PC-9 (cell line): ENCODE data around the gene BANP. TPM values are rescaled to one million over a fixed set of nuclear protein-coding genes. Genes with fewer than 3 reads are reported as not detected.
"Not testable (repeated sequence)": the region's sequence is repeated elsewhere in the genome, so short reads cannot be mapped to it uniquely, and the experiment has no call there.

Experiments used
- BruUV-seq: library from RNA; stranded (reverse); fragments of 400-500 nt; replicated peaks from 2 replicates; lab custom pipeline; 2021; lab: Mats Ljungman, UMichigan
- CTCF ChIA-PET: fragments of 300-600 bp; sonication (Branson Sonifier 250); formaldehyde crosslinking; loops from one replicate; lab custom pipeline; 2022; ENCODE audit warnings: antibody characterized with exemption; lab: Charles Lee
- POLR2A ChIA-PET: fragments of 300-600 bp; sonication (Branson Sonifier 250); formaldehyde crosslinking; loops from one replicate; lab custom pipeline; 2022; ENCODE audit warnings: antibody characterized with exemption; ENCODE audit not compliant: unreplicated experiment; lab: Charles Lee
- DNase-seq, 2 experiments: peaks; one replicate each; pipeline versions ENCODE4 v3.0.0 to v3.0.0-alpha.2; 2015 to 2022; ENCODE audit warnings: mixed read lengths in 1 of 2
- H2AFZ ChIP-seq: fragments of 200-600 bp; sonication (generic); 2 replicates; pipeline ENCODE4 v1.8.1; 2017; ENCODE audit warnings: antibody characterized with exemption
- H3F3A ChIP-seq: fragments of 200-600 bp; sonication (generic); 2 replicates; pipeline ENCODE4 v1.8.1; 2017; ENCODE audit warnings: antibody characterized with exemption, mild to moderate bottlenecking, low read depth; ENCODE audit not compliant: insufficient read depth
- H3K27ac ChIP-seq: fragments of 200-600 bp; sonication (generic); 2 replicates; pipeline ENCODE4 v1.6.1; 2016; ENCODE audit warnings: mixed run types
- H3K27me3 ChIP-seq: fragments of 200-600 bp; sonication (generic); 2 replicates; pipeline ENCODE4 v1.6.1; 2016; ENCODE audit warnings: low read depth, mixed run types; ENCODE audit not compliant: insufficient read depth
- H3K36me3 ChIP-seq: fragments of 200-600 bp; sonication (generic); 2 replicates; pipeline ENCODE4 v1.6.1; 2016; ENCODE audit warnings: low read depth, mixed run types
- H3K4me1 ChIP-seq: fragments of 200-600 bp; sonication (generic); replicated peaks from 2 replicates; pipeline ENCODE4 v1.6.1; 2016; ENCODE audit warnings: mixed run types; ENCODE audit not compliant: insufficient read depth
- H3K4me2 ChIP-seq: fragments of 200-600 bp; sonication (generic); 2 replicates; pipeline ENCODE4 v1.6.1; 2017; ENCODE audit warnings: mixed run types
- H3K4me3 ChIP-seq: fragments of 200-600 bp; sonication (generic); 2 replicates; pipeline ENCODE4 v1.6.1; 2016; ENCODE audit warnings: mixed run types
- H3K79me2 ChIP-seq: fragments of 200-600 bp; sonication (generic); 2 replicates; pipeline ENCODE4 v1.6.1; 2017; ENCODE audit warnings: low read depth, mixed run types
- H3K9me2 ChIP-seq: fragments of 200-600 bp; sonication (generic); 2 replicates; pipeline ENCODE4 v1.8.1; 2017; ENCODE audit warnings: mild to moderate bottlenecking; ENCODE audit not compliant: insufficient read depth
- H3K9me3 ChIP-seq: fragments of 200-600 bp; sonication (generic); 2 replicates; pipeline ENCODE4 v1.8.1; 2016; ENCODE audit warnings: low read depth; ENCODE audit not compliant: insufficient read depth
- H4K20me1 ChIP-seq: fragments of 200-600 bp; sonication (generic); 2 replicates; pipeline ENCODE4 v1.8.1; 2017; ENCODE audit not compliant: insufficient read depth
- EZH2 ChIP-seq: fragments of 200-600 bp; sonication (generic); IDR thresholded peaks from 2 replicates; pipeline ENCODE4 v1.8.0; 2017; ENCODE audit warnings: antibody characterized with exemption, low read depth
- intact Hi-C: fragments of 100-400 bp; cut with micrococcal nuclease; formaldehyde crosslinking; loops from one replicate; pipeline ENCODE4 v1.10.0; 2022; ENCODE audit not compliant: unreplicated experiment
- total RNA-seq: library from RNA; stranded (reverse); gene quantifications from 2 replicates; pipeline ENCODE4 v1.2.3, GENCODE V29; 2021
- TF ChIP-seq, protein P1 (sequence below): fragments of 200-600 bp; sonication (generic); conservative IDR thresholded peaks from 2 replicates; pipeline ENCODE4 v1.6.1; 2017; ENCODE audit warnings: mixed run types, antibody characterized with exemption, mild to moderate bottlenecking, moderate library complexity

The BANP gene
- total RNA-seq, 1 experiment from 2014 or later = 73.2 TPM

DNA sequence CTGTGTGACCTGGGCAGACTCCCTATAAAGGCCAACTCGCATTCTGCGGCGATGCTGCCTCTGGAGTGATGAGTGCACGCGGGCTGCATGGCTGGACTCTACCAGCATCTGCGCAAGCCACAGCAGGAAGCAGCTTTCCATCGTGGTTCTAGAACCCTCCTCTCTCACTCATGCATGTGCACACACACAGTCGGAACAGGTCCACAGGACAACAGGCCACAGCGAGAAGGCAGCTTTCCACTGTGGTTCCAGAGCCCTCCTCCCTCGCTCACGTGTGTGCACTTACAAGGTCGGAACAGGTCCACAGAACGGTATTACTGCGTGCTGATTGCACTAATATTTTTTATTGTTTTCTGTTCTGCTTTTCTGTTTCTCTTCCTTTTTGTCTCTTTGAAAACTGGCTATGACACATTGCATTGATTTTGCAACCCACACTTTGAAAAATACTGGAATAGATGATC lies 92.9 kb downstream of the BANP start:
- BruUV-seq, H3K4me2 ChIP-seq, H3K4me3 ChIP-seq, H3K9me2 ChIP-seq, H3K79me2 ChIP-seq, POLR2A ChIA-PET, CTCF ChIA-PET, intact Hi-C loops, H3K27me3 ChIP-seq, H4K20me1 ChIP-seq, DNase-seq, H3K36me3 ChIP-seq, H3K27ac ChIP-seq, H3K4me1 ChIP-seq, H3F3A ChIP-seq, H2AFZ ChIP-seq, H3K9me3 ChIP-seq: not testable (repeated sequence)

GRCh38 chr16:88045361-88045760 lies 94.1 kb downstream of the BANP start:
- H4K20me1 ChIP-seq, POLR2A ChIA-PET, H3K27me3 ChIP-seq, H3F3A ChIP-seq, CTCF ChIA-PET, intact Hi-C loops, DNase-seq, H3K9me3 ChIP-seq, H3K79me2 ChIP-seq, H3K4me3 ChIP-seq, BruUV-seq, H3K4me2 ChIP-seq, H3K4me1 ChIP-seq, H3K27ac ChIP-seq, H3K36me3 ChIP-seq, H3K9me2 ChIP-seq, H2AFZ ChIP-seq: not testable (repeated sequence)

DNA sequence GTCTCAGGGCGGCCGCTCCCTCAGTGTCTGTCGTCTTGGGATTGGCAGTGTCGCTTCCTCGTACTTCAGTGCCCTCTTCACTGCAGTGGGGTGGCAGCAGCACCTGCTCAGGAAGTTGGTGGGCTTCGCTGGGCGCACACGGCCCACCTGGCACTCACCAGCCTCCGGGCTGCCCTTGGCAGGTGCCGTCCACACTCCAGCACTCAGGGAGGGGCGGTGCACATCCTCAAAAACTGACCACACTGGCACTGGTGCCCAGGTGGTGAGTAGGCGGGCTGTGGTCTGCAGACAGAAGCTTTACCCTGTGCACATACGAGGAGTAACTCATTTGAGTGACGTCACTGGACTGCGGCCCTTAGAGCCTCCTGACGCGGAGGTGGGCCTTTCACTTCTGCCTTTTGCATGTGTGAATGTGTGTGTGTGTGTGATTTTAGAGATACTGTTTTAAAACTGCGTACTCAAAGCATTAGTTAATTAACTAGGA lies 94.6 kb downstream of the BANP start:
- Histone ChIP-seq H3K79me2 (no peaks in the 10 kb centered on the region), H3K4me1 (no peaks in the 10 kb centered on the region), H2AFZ (no peak overlapping the region), H3K4me2 (no peak overlapping the region), H4K20me1 (no peaks in the 10 kb centered on the region), H3K4me3 (no peak overlapping the region), H3K9me2 (no peaks in the 10 kb centered on the region), H3K36me3 (no peaks in the 10 kb centered on the region), H3K27me3 (no peaks in the 10 kb centered on the region), H3K27ac (no peak overlapping the region), H3K9me3 (no peaks in the 10 kb centered on the region), H3F3A (no peaks in the 10 kb centered on the region)
- ChIA-PET CTCF (no interaction called here), POLR2A (no interaction called here)
- no TSS peak for BruUV-seq
- DNase-seq = no peak
- intact Hi-C loops = no loop called here
- no peak for TF ChIP-seq EZH2
- TF ChIP-seq, protein P1, sequence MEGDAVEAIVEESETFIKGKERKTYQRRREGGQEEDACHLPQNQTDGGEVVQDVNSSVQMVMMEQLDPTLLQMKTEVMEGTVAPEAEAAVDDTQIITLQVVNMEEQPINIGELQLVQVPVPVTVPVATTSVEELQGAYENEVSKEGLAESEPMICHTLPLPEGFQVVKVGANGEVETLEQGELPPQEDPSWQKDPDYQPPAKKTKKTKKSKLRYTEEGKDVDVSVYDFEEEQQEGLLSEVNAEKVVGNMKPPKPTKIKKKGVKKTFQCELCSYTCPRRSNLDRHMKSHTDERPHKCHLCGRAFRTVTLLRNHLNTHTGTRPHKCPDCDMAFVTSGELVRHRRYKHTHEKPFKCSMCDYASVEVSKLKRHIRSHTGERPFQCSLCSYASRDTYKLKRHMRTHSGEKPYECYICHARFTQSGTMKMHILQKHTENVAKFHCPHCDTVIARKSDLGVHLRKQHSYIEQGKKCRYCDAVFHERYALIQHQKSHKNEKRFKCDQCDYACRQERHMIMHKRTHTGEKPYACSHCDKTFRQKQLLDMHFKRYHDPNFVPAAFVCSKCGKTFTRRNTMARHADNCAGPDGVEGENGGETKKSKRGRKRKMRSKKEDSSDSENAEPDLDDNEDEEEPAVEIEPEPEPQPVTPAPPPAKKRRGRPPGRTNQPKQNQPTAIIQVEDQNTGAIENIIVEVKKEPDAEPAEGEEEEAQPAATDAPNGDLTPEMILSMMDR = no peak

- ChIA-PET CTCF (no interaction called here), POLR2A (no interaction called here)
- no peak overlapping the region for H3K4me3 ChIP-seq
- no peaks in the 10 kb centered on the region for H3K36me3 ChIP-seq
- no TSS peak for BruUV-seq
- no peak overlapping the region for H3K27ac ChIP-seq
- H3K9me2 ChIP-seq = no peaks in the 10 kb centered on the region
- H3F3A ChIP-seq = no peaks in the 10 kb centered on the region
- no peaks in the 10 kb centered on the region for H4K20me1 ChIP-seq
- TF ChIP-seq, protein P1 = no peak
- TF ChIP-seq EZH2 = no peak
- H3K4me1 ChIP-seq = no peaks in the 10 kb centered on the region
- no peaks in the 10 kb centered on the region for H3K9me3 ChIP-seq
- intact Hi-C loops = no loop called here
- H3K27me3 ChIP-seq = no peaks in the 10 kb centered on the region
- no peak overlapping the region for H2AFZ ChIP-seq
- H3K4me2 ChIP-seq = no peak overlapping the region
- DNase-seq = no peak
- H3K79me2 ChIP-seq = no peaks in the 10 kb centered on the region
These were observed 96.2 kb downstream of the BANP start for GRCh38 chr16:88047462-88047861.
